Camera-type eye (tissue), 1 donor: Measurements from ENCODE around the gene FAM83G. TPM values are rescaled to one million over a fixed set of nuclear protein-coding genes. Genes with fewer than 3 reads are reported as not detected.

Experiments
- total RNA-seq: library from RNA; depleted of rRNA; stranded (reverse); fragments of >200 nt; gene quantifications from one replicate; pipeline ENCODE4 v1.2.3, GENCODE V29; 2014

Gene FAM83G
- total RNA-seq = 3.2 TPM

GRCh38 chr17:19004421-19005136, at the start of gene FAM83G:
Gene FAM83G, minus strand, starts transcription at chr17:19004764. Its CDS starts 723 bp downstream, at chr17:19004041.

GRCh38 chr17:19046782-19047375, 42.3 kb upstream of the FAM83G start, which contains the start of gene GRAP:
Gene GRAP, minus strand, starts transcription at chr17:19046957. Its CDS starts 31 bp downstream, at chr17:19046926.

DNA sequence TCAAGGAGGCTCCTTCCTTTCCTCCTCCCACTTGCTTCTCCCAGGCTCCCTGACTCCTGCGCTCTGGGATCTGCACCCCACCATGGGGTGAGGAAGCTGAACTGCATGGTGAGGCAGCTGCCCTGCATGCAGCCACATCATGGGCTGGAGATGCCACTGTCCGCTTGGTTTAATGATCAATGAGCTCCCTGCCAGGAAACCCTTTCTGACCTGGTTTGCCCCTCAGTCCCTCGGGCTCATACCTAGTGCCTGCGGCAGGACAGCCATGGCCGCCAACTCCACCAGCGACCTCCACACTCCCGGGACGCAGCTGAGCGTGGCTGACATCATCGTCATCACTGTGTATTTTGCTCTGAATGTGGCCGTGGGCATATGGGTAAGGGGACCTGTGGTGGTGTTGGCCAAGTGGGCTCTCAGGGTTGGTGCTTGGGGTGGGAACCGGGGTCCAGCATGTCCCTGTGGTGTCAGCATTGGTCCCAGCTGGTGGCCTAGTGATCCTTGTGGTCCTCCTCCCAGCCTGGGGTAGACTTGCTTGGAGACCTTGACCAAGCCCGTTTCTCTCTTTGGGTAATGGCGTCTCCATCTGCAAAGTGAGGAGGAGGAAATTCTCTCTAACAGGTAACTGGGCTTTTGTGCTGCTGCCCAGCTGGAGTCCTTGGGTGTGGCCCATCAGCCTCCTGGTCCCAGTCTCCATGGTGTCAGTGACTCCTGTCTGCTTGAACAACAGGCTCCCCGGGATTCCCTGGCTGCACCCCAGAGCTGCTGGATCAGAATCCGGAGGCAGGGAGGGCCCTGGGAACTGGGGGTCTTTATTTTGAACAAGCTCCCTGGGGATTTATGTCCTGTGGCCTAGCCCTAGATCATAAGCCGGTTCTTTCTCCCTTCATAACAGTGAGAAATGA, 52.4 kb downstream of the FAM83G start, which contains the start of gene SLC5A10:
TSS of gene SLC5A10 (plus strand) at position 225 of the 902 bp plus-strand sequence. CDS start at position 266, 41 bp downstream.

Other genes starting within 250 kb of the FAM83G start
- 61.5 TPM for gene TVP23B, start 223.6 kb downstream of the FAM83G start, total RNA-seq
- 95.4 TPM for gene PRPSAP2, start 146.6 kb downstream of the FAM83G start, total RNA-seq
- 0.11 TPM for gene SLC5A10, start 52.6 kb downstream of the FAM83G start, total RNA-seq
- gene GRAP, start 42.2 kb upstream of the FAM83G start, total RNA-seq = 2.5 TPM
- 2.6 TPM for gene GRAPL, start 122.8 kb upstream of the FAM83G start, total RNA-seq
- gene EPN2, start 232.6 kb upstream of the FAM83G start, total RNA-seq = 58.2 TPM